BJ (cell line): ENCODE measurements around the gene ZNF91. TPM values are rescaled to one million over a fixed set of nuclear protein-coding genes. Genes with fewer than 3 reads are reported as not detected.
"Not testable (repeated sequence)": the region's sequence is repeated elsewhere in the genome, so short reads cannot be mapped to it uniquely, and the experiment has no call there.

Source experiments
- CTCF ChIA-PET: fragments of 350-600 bp; formaldehyde crosslinking; extraction: SDS; loops from one replicate; lab custom pipeline; 2021; ENCODE audit warnings: antibody characterized with exemption, inconsistent platforms; lab: Yijun Ruan, JAX
- POLR2A ChIA-PET: fragments of 300-600 bp; sonication (Branson Sonifier 250); formaldehyde crosslinking; extraction: SDS; loops from one replicate; lab custom pipeline; 2021; ENCODE audit warnings: antibody characterized with exemption; lab: Charles Lee
- DNase-seq: peaks from one replicate; pipeline ENCODE4 v3.0.0-alpha.2; 2011; ENCODE audit warnings: low read depth
- H3K27me3 ChIP-seq: 2 replicates; pipeline ENCODE4 v1.6.0; 2011; ENCODE audit warnings: low read length; ENCODE audit not compliant: control insufficient read depth, insufficient read depth
- H3K36me3 ChIP-seq: 2 replicates; pipeline ENCODE4 v1.5.1; 2011; ENCODE audit warnings: low read length; ENCODE audit not compliant: control insufficient read depth, insufficient read depth
- H3K4me3 ChIP-seq: 2 replicates; pipeline ENCODE4 v1.5.1; 2011; ENCODE audit warnings: low read depth, mild to moderate bottlenecking, control low read depth, low read length
- polyA plus RNA-seq: library from polyadenylated mRNA; depleted of rRNA; stranded (reverse); fragments of >200 nt; gene quantifications from 2 replicates; pipeline ENCODE4 v1.2.3, GENCODE V29; 2011
- TF ChIP-seq, protein P1 (sequence below): IDR thresholded peaks from 2 replicates; pipeline ENCODE4 v1.5.1; 2011; ENCODE audit warnings: low read depth, mild to moderate bottlenecking, control low read depth, inconsistent platforms, low read length, moderate library complexity; ENCODE audit not compliant: insufficient read depth

The ZNF91 gene
- polyA plus RNA-seq, 1 experiment, result 8.3 TPM

DNA sequence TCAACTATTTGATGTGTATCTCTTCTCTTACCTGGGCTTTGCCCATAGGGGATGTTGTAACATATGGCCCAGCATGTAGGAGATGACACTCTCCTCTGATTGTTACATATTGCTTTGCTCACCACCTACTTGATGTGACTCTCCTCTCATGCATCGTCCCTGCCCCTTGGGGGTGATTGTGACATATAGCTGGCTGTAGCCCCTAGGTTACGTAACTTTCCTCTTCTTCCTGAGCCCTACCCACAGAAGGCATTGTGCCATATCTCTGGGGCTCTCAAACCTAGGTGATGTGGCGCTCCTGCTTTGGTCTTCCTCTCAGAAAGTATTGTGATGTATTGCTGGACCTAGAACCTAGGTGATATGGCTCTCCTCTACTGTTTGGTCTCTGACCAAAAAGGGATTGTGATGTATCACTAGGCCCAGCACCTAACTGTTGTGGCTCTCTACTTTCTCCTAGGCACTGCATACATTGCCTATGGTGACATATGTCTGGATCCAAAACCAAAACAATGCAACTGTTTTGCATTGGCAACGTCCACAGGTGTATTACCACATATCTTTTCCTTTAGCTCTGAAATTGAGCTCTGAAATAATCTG is 73.2 kb downstream of the ZNF91 start:
- ChIA-PET CTCF (no interaction called here), POLR2A (no interaction called here)
- no peaks in the 10 kb centered on the region for H3K36me3 ChIP-seq
- H3K27me3 ChIP-seq, result no peaks in the 10 kb centered on the region
- DNase-seq, result no peak
- TF ChIP-seq, protein P1, sequence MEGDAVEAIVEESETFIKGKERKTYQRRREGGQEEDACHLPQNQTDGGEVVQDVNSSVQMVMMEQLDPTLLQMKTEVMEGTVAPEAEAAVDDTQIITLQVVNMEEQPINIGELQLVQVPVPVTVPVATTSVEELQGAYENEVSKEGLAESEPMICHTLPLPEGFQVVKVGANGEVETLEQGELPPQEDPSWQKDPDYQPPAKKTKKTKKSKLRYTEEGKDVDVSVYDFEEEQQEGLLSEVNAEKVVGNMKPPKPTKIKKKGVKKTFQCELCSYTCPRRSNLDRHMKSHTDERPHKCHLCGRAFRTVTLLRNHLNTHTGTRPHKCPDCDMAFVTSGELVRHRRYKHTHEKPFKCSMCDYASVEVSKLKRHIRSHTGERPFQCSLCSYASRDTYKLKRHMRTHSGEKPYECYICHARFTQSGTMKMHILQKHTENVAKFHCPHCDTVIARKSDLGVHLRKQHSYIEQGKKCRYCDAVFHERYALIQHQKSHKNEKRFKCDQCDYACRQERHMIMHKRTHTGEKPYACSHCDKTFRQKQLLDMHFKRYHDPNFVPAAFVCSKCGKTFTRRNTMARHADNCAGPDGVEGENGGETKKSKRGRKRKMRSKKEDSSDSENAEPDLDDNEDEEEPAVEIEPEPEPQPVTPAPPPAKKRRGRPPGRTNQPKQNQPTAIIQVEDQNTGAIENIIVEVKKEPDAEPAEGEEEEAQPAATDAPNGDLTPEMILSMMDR, result no peak
- no peak overlapping the region for H3K4me3 ChIP-seq

DNA sequence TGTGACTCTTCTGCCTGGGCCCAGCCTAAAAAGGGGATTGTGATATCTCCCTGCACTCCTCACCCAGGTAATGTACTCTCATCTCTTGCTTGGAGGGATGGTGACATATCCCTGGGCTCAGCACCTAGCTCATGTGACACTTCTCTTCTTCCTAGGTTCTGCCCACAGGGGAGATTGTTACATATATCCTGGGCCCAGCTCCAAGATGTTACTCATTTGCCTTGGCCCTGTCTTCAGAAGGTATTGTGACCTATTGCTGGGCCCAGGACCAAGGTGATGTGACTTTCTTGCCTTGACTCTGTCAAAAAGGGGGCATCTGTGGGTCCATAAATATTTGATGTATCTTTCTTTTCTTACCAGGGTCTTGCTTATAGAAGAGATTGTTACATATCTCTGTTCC is 73.9 kb downstream of the ZNF91 start:
- H3K27me3 ChIP-seq, H3K4me3 ChIP-seq, H3K36me3 ChIP-seq, CTCF ChIA-PET, DNase-seq, POLR2A ChIA-PET: not testable (repeated sequence)

DNA sequence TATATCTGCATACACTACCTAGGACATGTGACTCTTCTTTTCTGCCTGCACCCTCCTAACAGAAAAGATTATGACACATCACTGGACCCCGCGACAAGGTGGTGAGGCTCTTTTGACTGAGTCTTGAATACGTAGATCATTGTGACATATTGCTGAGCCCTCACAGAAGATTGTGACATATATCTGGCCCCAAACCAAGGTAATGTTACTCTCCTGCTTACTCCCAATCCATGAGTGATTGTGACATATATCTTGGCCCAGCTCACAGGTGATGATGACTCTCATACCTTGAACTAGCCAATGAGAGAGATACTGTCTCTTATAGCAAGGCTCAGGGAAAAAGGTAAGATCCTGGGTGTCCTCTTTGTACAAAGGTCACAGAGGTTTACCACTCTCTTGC is 75.7 kb downstream of the ZNF91 start:
- CTCF ChIA-PET, POLR2A ChIA-PET: not testable (repeated sequence)

DNA sequence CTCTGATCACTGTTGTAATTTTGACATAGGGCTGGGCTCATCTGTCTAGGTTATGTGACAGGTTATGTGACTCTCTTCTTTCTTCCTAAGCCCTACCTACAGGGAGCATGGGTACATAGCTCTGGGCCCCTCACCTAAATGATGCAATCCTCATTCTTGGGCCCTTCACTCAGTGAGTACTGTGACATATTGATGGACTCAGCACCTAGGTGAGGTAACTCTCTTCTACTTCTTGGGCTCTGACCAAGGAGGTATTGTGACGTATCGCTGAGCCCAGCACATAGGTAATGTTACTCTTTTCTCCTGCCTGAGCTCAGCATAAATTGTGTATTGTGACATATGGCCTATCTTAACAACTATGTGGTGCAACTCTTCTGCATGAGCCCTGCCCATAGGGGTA is 76.3 kb downstream of the ZNF91 start:
- H3K36me3 ChIP-seq, POLR2A ChIA-PET: not testable (repeated sequence)

More for the DNA sequence above, 75.7 kb downstream of the ZNF91 start:
- H3K36me3 ChIP-seq, H3K4me3 ChIP-seq, H3K27me3 ChIP-seq, DNase-seq: not testable (repeated sequence)

DNA sequence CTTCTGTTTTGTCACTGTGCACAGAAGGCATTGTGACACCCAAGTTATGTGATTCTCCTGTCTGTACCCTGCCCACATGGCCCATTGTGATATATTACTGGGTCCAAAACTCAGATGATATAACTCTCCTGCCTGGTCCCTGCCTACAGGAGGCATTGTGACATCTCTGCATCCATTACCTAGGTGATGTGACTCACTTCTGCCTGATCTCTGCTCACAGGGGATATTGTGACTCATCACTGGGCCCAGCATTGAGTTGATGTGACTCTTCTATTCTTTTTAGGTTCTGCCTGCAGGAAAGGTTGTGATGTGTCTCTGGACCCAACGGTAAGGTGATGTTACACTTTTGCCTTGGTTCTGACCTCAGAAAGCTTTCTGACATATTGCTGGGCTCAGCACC is 77.1 kb downstream of the ZNF91 start:
- Histone ChIP-seq H3K27me3 (no peaks in the 10 kb centered on the region), H3K4me3 (no peak overlapping the region), H3K36me3 (no peaks in the 10 kb centered on the region)
- ChIA-PET CTCF (no interaction called here), POLR2A (no interaction called here)
- TF ChIP-seq, protein P1, result no peak
- DNase-seq, result no peak

More for the DNA sequence above, 76.3 kb downstream of the ZNF91 start:
- H3K27me3 ChIP-seq, H3K4me3 ChIP-seq, CTCF ChIA-PET, DNase-seq: not testable (repeated sequence)

DNA sequence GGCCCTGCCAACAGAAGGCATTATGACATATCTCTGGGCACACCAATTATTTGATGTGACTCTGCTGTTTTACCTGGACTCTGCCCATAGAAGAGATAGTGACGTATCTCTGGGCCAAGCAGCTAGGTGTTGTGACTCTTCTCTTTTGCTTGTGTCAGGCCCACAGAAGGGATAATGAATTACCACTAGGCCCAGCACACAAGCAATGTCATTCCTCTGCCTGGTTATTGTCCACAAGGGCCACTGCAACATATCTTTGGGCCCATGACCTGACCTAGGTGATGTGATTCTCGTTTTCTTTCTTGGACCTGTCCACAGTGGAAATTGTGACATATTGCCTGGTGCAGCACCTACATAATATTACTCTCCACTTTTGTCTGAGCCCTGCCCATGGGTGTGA is 80.0 kb downstream of the ZNF91 start:
- POLR2A ChIA-PET, result no interaction called here
- DNase-seq, result no peak
- CTCF ChIA-PET, result no interaction called here
- TF ChIP-seq, protein P1, result no peak
- no peaks in the 10 kb centered on the region for H3K27me3 ChIP-seq
- no peaks in the 10 kb centered on the region for H3K36me3 ChIP-seq
- H3K4me3 ChIP-seq, result no peak overlapping the region
